ENCODE measurements around the gene KRTDAP. TPM values are rescaled to one million over a fixed set of nuclear protein-coding genes. Genes with fewer than 3 reads are reported as not detected.

Gene KRTDAP, protein sequence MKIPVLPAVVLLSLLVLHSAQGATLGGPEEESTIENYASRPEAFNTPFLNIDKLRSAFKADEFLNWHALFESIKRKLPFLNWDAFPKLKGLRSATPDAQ
- total RNA-seq: not detected in 2 replicates

GRCh38 chr19:35490364-35490763 lies at the start of gene KRTDAP:
KRTDAP (minus strand) TSS chr19:35490464; CDS start chr19:35490442, 22 bp downstream.

GRCh38 chr19:35533201-35533821 lies 43.0 kb upstream of the KRTDAP start, which contains the start of gene GAPDHS:
GAPDHS (plus strand) TSS chr19:35533456; CDS start chr19:35533528, 72 bp downstream.

GRCh38 chr19:35528218-35529038 lies 38.2 kb upstream of the KRTDAP start, which contains the start of gene SBSN:
SBSN (minus strand) TSS chr19:35528311; CDS start chr19:35528281, 30 bp downstream.

GRCh38 chr19:35513628-35514281 lies 23.5 kb upstream of the KRTDAP start, which contains the start of gene DMKN:
DMKN (minus strand) TSS chr19:35513649; CDS start chr19:35513475, 174 bp downstream.

GRCh38 chr19:35447606-35448469 lies 42.4 kb downstream of the KRTDAP start, which contains the start of gene FFAR2:
FFAR2 (plus strand) TSS chr19:35448257; CDS start chr19:35449715, 1,458 bp downstream.

Other genes starting within 250 kb of the KRTDAP start
- gene LSR, start 241.5 kb downstream of the KRTDAP start, total RNA-seq: 1.2 and 1.4 TPM in 2 replicates
- 65.7 and 71.7 TPM in 2 replicates for gene USF2, start 221.5 kb downstream of the KRTDAP start, total RNA-seq
- gene HAMP, start 207.9 kb downstream of the KRTDAP start, total RNA-seq: not detected in 2 replicates
- gene MAG, start 198.3 kb downstream of the KRTDAP start, total RNA-seq: 0.34 and 2.9 TPM in 2 replicates
- gene CD22, start 161.3 kb downstream of the KRTDAP start, total RNA-seq: 2.2 and 4.4 TPM in 2 replicates
- not detected in 2 replicates for gene FFAR1, start 142.6 kb downstream of the KRTDAP start, total RNA-seq
- gene FFAR3, start 132.0 kb downstream of the KRTDAP start, total RNA-seq: 0.19 TPM in 1 of 2 replicates, not detected in the other
- gene GPR42, start 119.4 kb downstream of the KRTDAP start, total RNA-seq: not detected in 2 replicates
- not detected in 2 replicates for gene FFAR2, start 42.2 kb downstream of the KRTDAP start, total RNA-seq
- gene DMKN, start 23.2 kb upstream of the KRTDAP start, total RNA-seq: 9.1 and 10.6 TPM in 2 replicates
- gene SBSN, start 37.8 kb upstream of the KRTDAP start, total RNA-seq: 22.7 and 28.3 TPM in 2 replicates
- gene GAPDHS, start 43.0 kb upstream of the KRTDAP start, total RNA-seq: not detected in 2 replicates
- gene TMEM147, start 55.2 kb upstream of the KRTDAP start, total RNA-seq: 60.7 and 79.1 TPM in 2 replicates
- gene ATP4A, start 73.2 kb upstream of the KRTDAP start, total RNA-seq: not detected in 2 replicates
- not detected in 2 replicates for gene PMIS2, start 95.7 kb upstream of the KRTDAP start, total RNA-seq
- 2.8 and 3.6 TPM in 2 replicates for gene HAUS5, start 122.3 kb upstream of the KRTDAP start, total RNA-seq
- 59.5 and 62.7 TPM in 2 replicates for gene RBM42, start 138.6 kb upstream of the KRTDAP start, total RNA-seq
- gene ETV2, start 151.3 kb upstream of the KRTDAP start, total RNA-seq: 0.88 and 1.2 TPM in 2 replicates
- gene COX6B1, start 157.9 kb upstream of the KRTDAP start, total RNA-seq: 457 and 613 TPM in 2 replicates
- 0.24 TPM in 1 of 2 replicates, not detected in the other for gene UPK1A, start 176.1 kb upstream of the KRTDAP start, total RNA-seq
- gene ZBTB32, start 214.1 kb upstream of the KRTDAP start, total RNA-seq: not detected in 2 replicates
- gene KMT2B, start 227.5 kb upstream of the KRTDAP start, total RNA-seq: 12.6 and 13.1 TPM in 2 replicates

Measured in cardiac ventricle fibroblast (primary cell).